Measurements from ENCODE around the gene CD59.

GRCh38 chr11:33723238-33723881 lies 12.9 kb downstream of the CD59 start:
- TF ChIP-seq POLR2AphosphoS5 (IDR thresholded peaks at IDR 0.05; ENCODE audit: low read length) (no peak), POLR2A (IDR thresholded peaks at IDR 0.05; ENCODE audit: low read depth, low read length) (no peak), CTCF (IDR thresholded peaks at IDR 0.05 in 2 of 3, conservative IDR thresholded peaks at IDR 0.05 in 1 of 3; ENCODE audit: control insufficient read depth in 2 of 3, extremely low read depth in 1 of 3, insufficient read depth in 1 of 3, low read depth in 3 of 3, low read length in 3 of 3) (no peak), MAX (IDR thresholded peaks at IDR 0.05; ENCODE audit: low read depth, low read length) (no peak), SMAD5 (IDR thresholded peaks at IDR 0.05; ENCODE audit: low read depth) (no peak), ZBTB33 (IDR thresholded peaks at IDR 0.05) (no peak)
- TF ChIP-seq, protein P1, sequence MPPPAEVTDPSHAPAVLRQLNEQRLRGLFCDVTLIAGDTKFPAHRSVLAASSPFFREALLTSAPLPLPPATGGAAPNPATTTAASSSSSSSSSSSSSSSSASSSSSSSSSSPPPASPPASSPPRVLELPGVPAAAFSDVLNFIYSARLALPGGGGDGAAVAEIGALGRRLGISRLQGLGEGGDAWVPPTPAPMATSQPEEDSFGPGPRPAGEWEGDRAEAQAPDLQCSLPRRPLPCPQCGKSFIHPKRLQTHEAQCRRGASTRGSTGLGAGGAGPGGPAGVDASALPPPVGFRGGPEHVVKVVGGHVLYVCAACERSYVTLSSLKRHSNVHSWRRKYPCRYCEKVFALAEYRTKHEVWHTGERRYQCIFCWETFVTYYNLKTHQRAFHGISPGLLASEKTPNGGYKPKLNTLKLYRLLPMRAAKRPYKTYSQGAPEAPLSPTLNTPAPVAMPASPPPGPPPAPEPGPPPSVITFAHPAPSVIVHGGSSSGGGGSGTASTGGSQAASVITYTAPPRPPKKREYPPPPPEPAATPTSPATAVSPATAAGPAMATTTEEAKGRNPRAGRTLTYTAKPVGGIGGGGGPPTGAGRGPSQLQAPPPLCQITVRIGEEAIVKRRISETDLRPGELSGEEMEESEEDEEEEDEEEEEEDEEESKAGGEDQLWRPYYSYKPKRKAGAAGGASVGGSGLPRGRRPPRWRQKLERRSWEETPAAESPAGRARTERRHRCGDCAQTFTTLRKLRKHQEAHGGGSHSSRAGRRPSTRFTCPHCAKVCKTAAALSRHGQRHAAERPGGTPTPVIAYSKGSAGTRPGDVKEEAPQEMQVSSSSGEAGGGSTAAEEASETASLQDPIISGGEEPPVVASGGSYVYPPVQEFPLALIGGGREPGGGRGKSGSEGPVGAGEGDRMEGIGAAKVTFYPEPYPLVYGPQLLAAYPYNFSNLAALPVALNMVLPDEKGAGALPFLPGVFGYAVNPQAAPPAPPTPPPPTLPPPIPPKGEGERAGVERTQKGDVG (CRISPR knock-in tag; IDR thresholded peaks at IDR 0.05), result no peak
- TF ChIP-seq, protein P2, sequence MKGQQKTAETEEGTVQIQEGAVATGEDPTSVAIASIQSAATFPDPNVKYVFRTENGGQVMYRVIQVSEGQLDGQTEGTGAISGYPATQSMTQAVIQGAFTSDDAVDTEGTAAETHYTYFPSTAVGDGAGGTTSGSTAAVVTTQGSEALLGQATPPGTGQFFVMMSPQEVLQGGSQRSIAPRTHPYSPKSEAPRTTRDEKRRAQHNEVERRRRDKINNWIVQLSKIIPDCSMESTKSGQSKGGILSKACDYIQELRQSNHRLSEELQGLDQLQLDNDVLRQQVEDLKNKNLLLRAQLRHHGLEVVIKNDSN (IDR thresholded peaks at IDR 0.05; ENCODE audit: borderline replicate concordance, extremely low read length, insufficient read depth, low read depth, low read length), result no peak
